Sigmoid colon (tissue), 7 donors: ENCODE data around the gene EGR1. TPM values are rescaled to one million over a fixed set of nuclear protein-coding genes. Genes with fewer than 3 reads are reported as not detected.

Experiments
- DNase-seq: peaks from one replicate; pipeline ENCODE4 v3.0.0-alpha.2; 2019
- H3K27ac ChIP-seq, 4 donors: fragments of 200-600 bp; sonication (generic); one replicate each; pipeline ENCODE4 v1.5.1; 2016 to 2019; ENCODE audit warnings: mild to moderate bottlenecking in 1 of 4
- H3K27me3 ChIP-seq, 3 donors: fragments of 200-600 bp; sonication (generic); one replicate each; pipeline ENCODE4 v1.5.1; 2019; ENCODE audit warnings: mild to moderate bottlenecking in 1 of 3
- H3K36me3 ChIP-seq, 4 donors: fragments of 200-600 bp; sonication (generic); one replicate each; pipeline ENCODE4 v1.5.1; 2016 to 2019
- H3K4me1 ChIP-seq, 4 donors: fragments of 200-600 bp; sonication (generic); one replicate each; pipeline ENCODE4 v1.5.1; 2017 to 2019
- H3K4me3 ChIP-seq, 4 donors: fragments of 200-600 bp; sonication (generic); one replicate each; pipeline ENCODE4 v1.5.1; 2017 to 2019; ENCODE audit warnings: mild to moderate bottlenecking in 2 of 4, moderate library complexity in 1 of 4
- H3K9me3 ChIP-seq, 4 donors: fragments of 200-600 bp in 3 of 4; sonication (generic) in 3 of 4; one replicate each; pipeline versions ENCODE4 v1.5.1 to v1.6.1; 2013 to 2019
- CTCF ChIP-seq, 4 experiments: fragments of 450-650 bp in 3 of 4; fragments of 200-600 bp in 1 of 4; IDR thresholded peaks; one replicate each; pipeline ENCODE4 v1.5.1; 2016 to 2019; ENCODE audit warnings: antibody characterized with exemption in 4 of 4, mild to moderate bottlenecking in 3 of 4, moderate library complexity in 2 of 4
- EP300 ChIP-seq, 4 donors: sonication (generic); formaldehyde crosslinking; IDR thresholded peaks; one replicate each; pipeline ENCODE4 v1.6.1; 2017; ENCODE audit warnings: antibody characterized with exemption in 4 of 4
- POLR2A ChIP-seq, 2 donors: fragments of 450-650 bp; IDR thresholded peaks; one replicate each; pipeline ENCODE4 v1.6.1; 2016; ENCODE audit warnings: antibody characterized with exemption in 2 of 2, mild to moderate bottlenecking in 2 of 2, moderate library complexity in 2 of 2
- POLR2AphosphoS5 ChIP-seq, 4 donors: sonication (generic); formaldehyde crosslinking; IDR thresholded peaks; one replicate each; pipeline ENCODE4 v1.6.1; 2017; ENCODE audit warnings: antibody characterized with exemption in 4 of 4
- WGBS, 2 donors: extraction: QIAGEN DNeasy Blood & Tissue Kit; methylation state at CpG; one replicate each; pipeline ENCODE4 v1.1.7; 2013; 5-methylcytosine and 5-hydroxymethylcytosine counted together
- intact Hi-C: fragments of 100-400 bp; cut with DNase I; formaldehyde crosslinking; loops from one replicate; pipeline ENCODE4 v1.15.1; 2023
- polyA plus RNA-seq, 3 donors: library from polyadenylated mRNA; stranded (reverse); fragments of 200-250 nt; gene quantifications; one replicate each; pipeline ENCODE4 v1.2.3, GENCODE V29; 2013
- total RNA-seq, 4 donors: library from RNA; depleted of rRNA; stranded (reverse); fragments of >200 nt; gene quantifications; one replicate each; pipeline ENCODE4 v1.1.0, GENCODE V29; 2016
- donor health status: healthy with polysubstance abuse.
- donor health status: Bipolar disorder and iron deficiency.
- donor health status: healthy.

EGR1 gene
- total and polyA plus RNA-seq, 7 donors: 17.6 to 146 (median 69.1) TPM

- H3K27me3 ChIP-seq: no peaks in the 10 kb centered on the region
- peaks cover 0 to 4% (median under 1%) of the 10 kb centered on the region in 4 donors for H3K4me1 ChIP-seq
- 65 to 67% methylated on average over 4 of the region's 4 CpGs for WGBS, 2 donors
- DNase-seq: no peak
- H3K9me3 ChIP-seq: no peaks in the 10 kb centered on the region
- no peak for TF ChIP-seq EP300 (IDR thresholded peaks at IDR 0.05)
- H3K27ac ChIP-seq: no peak overlapping the region
- no peak overlapping the region for H3K4me3 ChIP-seq
- intact Hi-C loops: no loop called here
- no peaks in the 10 kb centered on the region for H3K36me3 ChIP-seq
Measured at GRCh38 chr5:138498376-138498775, 33.1 kb downstream of the EGR1 start.

- peaks cover 0 to 14% (median under 1%) of the 10 kb centered on the region in 4 donors for H3K36me3 ChIP-seq
- H3K4me1 ChIP-seq: peaks cover 0 to 25% (median 19%) of the 10 kb centered on the region in 4 donors
- no peak for DNase-seq
- intact Hi-C loops: no loop called here
- no peaks in the 10 kb centered on the region for H3K27me3 ChIP-seq
- no peaks in the 10 kb centered on the region for H3K9me3 ChIP-seq
- TF ChIP-seq CTCF (IDR thresholded peaks at IDR 0.05): no peak
- no peak for TF ChIP-seq EP300 (IDR thresholded peaks at IDR 0.05)
- TF ChIP-seq POLR2AphosphoS5 (IDR thresholded peaks at IDR 0.05): no peak
- TF ChIP-seq POLR2A (IDR thresholded peaks at IDR 0.05): no peak
- H3K27ac ChIP-seq: peak overlapping the region in 1 of 4 donors; percentile 29
- WGBS, 2 donors: 67 to 83% methylated on average over 4 of the region's 4 CpGs
- H3K4me3 ChIP-seq: no peak overlapping the region
Measured at GRCh38 chr5:138502121-138502520, 36.8 kb downstream of the EGR1 start.

- intact Hi-C loops: no loop called here
- H3K27me3 ChIP-seq: no peaks in the 10 kb centered on the region
- TF ChIP-seq CTCF (IDR thresholded peaks at IDR 0.05): no peak
- TF ChIP-seq POLR2A (IDR thresholded peaks at IDR 0.05): no peak
- no peak for TF ChIP-seq POLR2AphosphoS5 (IDR thresholded peaks at IDR 0.05)
- no peak for TF ChIP-seq EP300 (IDR thresholded peaks at IDR 0.05)
Measured at GRCh38 chr5:138502521-138502920, 37.2 kb downstream of the EGR1 start.

GRCh38 chr5:138503487-138504270 is 38.4 kb downstream of the EGR1 start:
- H3K36me3 ChIP-seq: peaks cover 6 to 30% (median 12%) of the 10 kb centered on the region in 4 donors
- peak overlapping the region; percentile 47 to 70 (median 61) for H3K27ac ChIP-seq
- no peak for DNase-seq
- intact Hi-C loops: loop anchor here (1.0 kb wide), 1 partner anchor 53 kb away; no protein-coding TSS in a partner anchor
- 33 to 45% methylated on average over 6 of the region's 6 CpGs for WGBS, 2 donors
- no peaks in the 10 kb centered on the region for H3K9me3 ChIP-seq
- H3K4me1 ChIP-seq: peaks cover 0 to 26% (median 19%) of the 10 kb centered on the region in 4 donors
- peak; percentile 75 to 87 (median 82) for TF ChIP-seq CTCF (IDR thresholded peaks at IDR 0.05)
- peak in 1 of 4 donors; percentile 25 for TF ChIP-seq POLR2AphosphoS5 (IDR thresholded peaks at IDR 0.05)
- TF ChIP-seq POLR2A (IDR thresholded peaks at IDR 0.05): no peak
- H3K27me3 ChIP-seq: no peaks in the 10 kb centered on the region
- H3K4me3 ChIP-seq: no peak overlapping the region

More at GRCh38 chr5:138502521-138502920, 37.2 kb downstream of the EGR1 start:
- Histone ChIP-seq H3K4me1 (peaks cover 0 to 25% (median 19%) of the 10 kb centered on the region in 4 donors), H3K27ac (peak overlapping the region in 1 of 4 donors; percentile 29), H3K4me3 (no peak overlapping the region), H3K9me3 (no peaks in the 10 kb centered on the region), H3K36me3 (peaks cover 0 to 18% (median 3%) of the 10 kb centered on the region in 4 donors)
- DNase-seq: no peak
- WGBS, 2 donors: 43 to 81% methylated on average over 11 of the region's 11 CpGs

DNA sequence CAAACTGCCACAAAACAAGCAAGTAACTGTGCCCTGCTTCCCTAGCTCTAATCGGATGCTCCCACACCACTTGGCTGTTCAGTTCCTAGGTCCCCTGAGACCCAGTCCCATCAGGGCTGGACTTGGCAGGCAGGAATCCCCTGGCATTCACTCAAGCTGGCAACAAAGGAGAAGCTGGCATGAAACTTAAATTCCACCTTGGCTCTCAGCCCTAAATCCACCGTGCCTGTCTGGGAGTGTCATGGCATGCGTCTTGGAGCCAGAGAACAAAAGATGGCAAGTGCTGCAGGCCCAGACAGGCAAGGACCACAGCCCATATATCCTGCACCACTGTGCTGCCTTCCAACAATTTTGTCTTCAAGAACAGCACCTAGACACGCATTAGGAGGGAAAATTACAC is 39.5 kb downstream of the EGR1 start:
- H3K9me3 ChIP-seq: no peaks in the 10 kb centered on the region
- peak; percentile 75 for DNase-seq
- peaks cover 6 to 41% (median 15%) of the 10 kb centered on the region in 4 donors for H3K36me3 ChIP-seq
- TF ChIP-seq CTCF (IDR thresholded peaks at IDR 0.05): no peak
- TF ChIP-seq POLR2A (IDR thresholded peaks at IDR 0.05): no peak
- no peak for TF ChIP-seq EP300 (IDR thresholded peaks at IDR 0.05)
- TF ChIP-seq POLR2AphosphoS5 (IDR thresholded peaks at IDR 0.05): peak in 2 of 4 donors; percentile 51 to 60
- 41 to 65% methylated on average over 4 of the region's 4 CpGs for WGBS, 2 donors
- no peak overlapping the region for H3K4me3 ChIP-seq
- intact Hi-C loops: no loop called here
- peaks cover 0 to 31% (median 19%) of the 10 kb centered on the region in 4 donors for H3K4me1 ChIP-seq
- no peaks in the 10 kb centered on the region for H3K27me3 ChIP-seq
- H3K27ac ChIP-seq: peak overlapping the region; percentile 47 to 70 (median 61)
